ENCODE measurements around the gene LYPD3. TPM values are rescaled to one million over a fixed set of nuclear protein-coding genes. Genes with fewer than 3 reads are reported as not detected.

LYPD3 gene
- polyA plus RNA-seq, 1 donor (not counting 4 experiments of a cell fraction or from before 2014, with no cell fraction given), result 163 TPM

GRCh38 chr19:43455321-43456113 lies 9.9 kb downstream of the LYPD3 start:
- peak overlapping the region; percentile 13 for H3K27ac ChIP-seq (ENCODE audit: control insufficient read depth, insufficient read depth, low read length)

GRCh38 chr19:43454031-43454430 lies 11.4 kb downstream of the LYPD3 start:
- Histone ChIP-seq H3K36me3 (ENCODE audit: control insufficient read depth in 2 of 2, extremely low read depth in 1 of 2, insufficient read depth in 2 of 2, low read length in 2 of 2) (no peaks in the 10 kb centered on the region), H3K4me2 (ENCODE audit: control insufficient read depth, extremely low read depth, insufficient read depth, low read depth, low read length) (no peak overlapping the region), H3K79me2 (ENCODE audit: control insufficient read depth, insufficient read depth, low read length) (no peaks in the 10 kb centered on the region), H3K9ac (ENCODE audit: control insufficient read depth, extremely low read depth, insufficient read depth, low read length) (no peak overlapping the region), H2AFZ (ENCODE audit: control insufficient read depth, low read length) (no peak overlapping the region), H3K27ac (ENCODE audit: control insufficient read depth, insufficient read depth, low read length) (no peak overlapping the region), H3K4me3 (ENCODE audit: control insufficient read depth in 2 of 3, extremely low read depth in 1 of 3, insufficient read depth in 2 of 3, low read depth in 1 of 3, low read length in 3 of 3) (no peak overlapping the region), H4K20me1 (ENCODE audit: control insufficient read depth, extremely low read depth, insufficient read depth, low read length) (no peaks in the 10 kb centered on the region), H3K9me3 (ENCODE audit: control insufficient read depth, low read depth, low read length) (peaks cover 5% of the 10 kb centered on the region), H3K4me1 (ENCODE audit: control insufficient read depth, extremely low read depth, insufficient read depth, low read length) (peaks cover 30% of the 10 kb centered on the region), H3K9me1 (ENCODE audit: control insufficient read depth, extremely low read depth, insufficient read depth, low read length) (no peaks in the 10 kb centered on the region), H3K27me3 (ENCODE audit: control insufficient read depth, extremely low read depth, insufficient read depth, low read length) (no peaks in the 10 kb centered on the region)
- FAIRE-seq (no peak), DNase-seq (ENCODE audit: low read depth, low spot score) (no peak)
- dilution Hi-C loops (cut with MboI; ENCODE audit: extremely low pct_ligation_motif_present, low sequenced_read_pairs), result no loop called here
- TF ChIP-seq EZH2 (IDR thresholded peaks at IDR 0.05; ENCODE audit: low read length) (no peak), CTCF (optimal IDR thresholded peaks at IDR 0.05 in 1 of 3, IDR thresholded peaks at IDR 0.05 in 1 of 3, conservative IDR thresholded peaks at IDR 0.05 in 1 of 3; ENCODE audit: extremely low read depth in 1 of 3, insufficient read depth in 2 of 3, low read length in 3 of 3) (no peak)

More at GRCh38 chr19:43455321-43456113, 9.9 kb downstream of the LYPD3 start:
- no peaks in the 10 kb centered on the region for H3K9me1 ChIP-seq (ENCODE audit: control insufficient read depth, extremely low read depth, insufficient read depth, low read length)
- H3K9ac ChIP-seq (ENCODE audit: control insufficient read depth, extremely low read depth, insufficient read depth, low read length), result peak overlapping the region; percentile 9
- H4K20me1 ChIP-seq (ENCODE audit: control insufficient read depth, extremely low read depth, insufficient read depth, low read length), result no peaks in the 10 kb centered on the region
- H3K27me3 ChIP-seq (ENCODE audit: control insufficient read depth, extremely low read depth, insufficient read depth, low read length), result no peaks in the 10 kb centered on the region
- H2AFZ ChIP-seq (ENCODE audit: control insufficient read depth, low read length), result peak overlapping the region; percentile 46
- peaks cover 29% of the 10 kb centered on the region for H3K4me1 ChIP-seq (ENCODE audit: control insufficient read depth, extremely low read depth, insufficient read depth, low read length)
- no peak for TF ChIP-seq EZH2 (IDR thresholded peaks at IDR 0.05; ENCODE audit: low read length)
- TF ChIP-seq CTCF (optimal IDR thresholded peaks at IDR 0.05 in 1 of 3, IDR thresholded peaks at IDR 0.05 in 1 of 3, conservative IDR thresholded peaks at IDR 0.05 in 1 of 3; ENCODE audit: extremely low read depth in 1 of 3, insufficient read depth in 2 of 3, low read length in 3 of 3), result no peak
- peaks cover 0 to 2% of the 10 kb centered on the region in 2 experiments for H3K36me3 ChIP-seq (ENCODE audit: control insufficient read depth in 2 of 2, extremely low read depth in 1 of 2, insufficient read depth in 2 of 2, low read length in 2 of 2)
- DNase-seq (ENCODE audit: low read depth, low spot score), result no peak
- dilution Hi-C loops (cut with MboI; ENCODE audit: extremely low pct_ligation_motif_present, low sequenced_read_pairs), result no loop called here
- no peaks in the 10 kb centered on the region for H3K79me2 ChIP-seq (ENCODE audit: control insufficient read depth, insufficient read depth, low read length)
- H3K9me3 ChIP-seq (ENCODE audit: control insufficient read depth, low read depth, low read length), result peaks cover 5% of the 10 kb centered on the region
- peak overlapping the region in 1 of 3 experiments; percentile 24 for H3K4me3 ChIP-seq (ENCODE audit: control insufficient read depth in 2 of 3, extremely low read depth in 1 of 3, insufficient read depth in 2 of 3, low read depth in 1 of 3, low read length in 3 of 3)
- peak overlapping the region; percentile 50 for H3K4me2 ChIP-seq (ENCODE audit: control insufficient read depth, extremely low read depth, insufficient read depth, low read depth, low read length)
- FAIRE-seq, result peak; percentile 36

Data from keratinocyte (primary cell).